ENCODE data around the gene ANKRD23. TPM values are rescaled to one million over a fixed set of nuclear protein-coding genes. Genes with fewer than 3 reads are reported as not detected.

The ANKRD23 gene
- total and polyA plus RNA-seq, 2 of the 13 experiments (the other 11 are each of a cell fraction or from before 2014, with no cell fraction given), result 1.5 to 1.6 TPM

GRCh38 chr2:96832754-96833507, 10.9 kb downstream of the ANKRD23 start:
- no peak overlapping the region for H3K4me2 ChIP-seq (ENCODE audit: low read depth, low read length)
- FAIRE-seq (no peak), DNase-seq (ENCODE audit: low spot score) (no peak), ATAC-seq (peak; percentile 25)
- H3K27me3 ChIP-seq (ENCODE audit: control insufficient read depth in 1 of 2, insufficient read depth in 2 of 2, low read length in 2 of 2), result no peaks in the 10 kb centered on the region
- no peak overlapping the region for H3K4me3 ChIP-seq (replicated peaks in 1 of 3; ENCODE audit: insufficient read depth in 1 of 3, low read depth in 2 of 3, low read length in 3 of 3)
- BruUV-seq (replicated peaks), result no TSS peak
- peaks cover 8% of the 10 kb centered on the region; the same call in 1 of the 2 replicates for H4K20me1 ChIP-seq (ENCODE audit: insufficient read depth, low read length)
- H3K9ac ChIP-seq (ENCODE audit: insufficient read depth, low read depth, low read length), result no peak overlapping the region
- POLR2A ChIA-PET, result interaction anchor here (1.1 kb wide), 1 partner anchor 9 kb away, joined by 3 read pairs; no protein-coding TSS in a partner anchor
- in situ Hi-C loops (cut with HindIII; ENCODE audit: extremely low pct_ligation_motif_present, low pct_unique_long_range_greater_than_20kb) (no loop called here), intact Hi-C loops (cut with micrococcal nuclease; ENCODE audit: unreplicated experiment) (no loop called here)
- no peak for TF ChIP-seq MYNN (CRISPR knock-in tag; IDR thresholded peaks at IDR 0.05; ENCODE audit: low read depth)
- no peak for TF ChIP-seq NRL (CRISPR knock-in tag; IDR thresholded peaks at IDR 0.05; ENCODE audit: borderline replicate concordance)
- 0 out of 4 replicates have a peak, but pooled peaks of 1 of the 2 experiments have one; percentile 19 for TF ChIP-seq POLR2A (IDR thresholded peaks at IDR 0.05; ENCODE audit: insufficient read depth in 1 of 2, low read depth in 2 of 2, low read length in 2 of 2)
- TF ChIP-seq BORCS8-MEF2B (CRISPR knock-in tag; IDR thresholded peaks at IDR 0.05), result 0 out of 2 replicates have a peak, but pooled peaks have one; percentile 25
- TF ChIP-seq RELA (CRISPR knock-in tag; IDR thresholded peaks at IDR 0.05), result no peak
- TF ChIP-seq RBM22 (optimal IDR thresholded peaks at IDR 0.05; ENCODE audit: low read length), result peak; percentile 70
- TF ChIP-seq ZNF710 (CRISPR knock-in tag; IDR thresholded peaks at IDR 0.05; ENCODE audit: borderline replicate concordance), result no peak
- no peak for TF ChIP-seq ZNF446 (CRISPR knock-in tag; IDR thresholded peaks at IDR 0.05)
- TF ChIP-seq REPIN1 (CRISPR knock-in tag; IDR thresholded peaks at IDR 0.05; ENCODE audit: borderline replicate concordance, low read depth), result 0 out of 2 replicates have a peak, but pooled peaks have one; percentile 26
- 0 out of 2 replicates have a peak, but pooled peaks have one; percentile 15 for TF ChIP-seq TMF1 (CRISPR knock-in tag; IDR thresholded peaks at IDR 0.05; ENCODE audit: low read depth)
- TF ChIP-seq AGO2 (optimal IDR thresholded peaks at IDR 0.05; ENCODE audit: low read depth, low read length), result peak; percentile 72
- CTCF ChIA-PET (ENCODE audit: low intra/inter-chr PET ratio, low total read pairs), result no interaction called here
- 94% methylated on average over 18 of the region's 18 CpGs for WGBS (ENCODE audit: low lambda C conversion rate)
- H3K36me3 ChIP-seq (replicated peaks in 1 of 2; ENCODE audit: control insufficient read depth in 1 of 2, insufficient read depth in 2 of 2, low read length in 2 of 2), result peaks cover 52 to 65% of the 10 kb centered on the region in 2 experiments
- no peaks in the 10 kb centered on the region for H3K4me1 ChIP-seq (ENCODE audit: insufficient read depth, low read length)
- no peaks in the 10 kb centered on the region for H3K79me2 ChIP-seq (ENCODE audit: insufficient read depth, low read length)
- H3K9me3 ChIP-seq (ENCODE audit: low read length), result no peaks in the 10 kb centered on the region
- no peak overlapping the region for H2AFZ ChIP-seq (ENCODE audit: low read length)
- no peak overlapping the region for H3K27ac ChIP-seq (ENCODE audit: extremely low read length, insufficient read depth, low read length)

All from HepG2 (cell line).